Measurements from ENCODE around the gene SUMO2. TPM values are rescaled to one million over a fixed set of nuclear protein-coding genes. Genes with fewer than 3 reads are reported as not detected.

Gene SUMO2
- total and polyA plus RNA-seq, 2 of the 13 experiments (the other 11 are each of a cell fraction or from before 2014, with no cell fraction given), result 337 to 553 TPM

DNA sequence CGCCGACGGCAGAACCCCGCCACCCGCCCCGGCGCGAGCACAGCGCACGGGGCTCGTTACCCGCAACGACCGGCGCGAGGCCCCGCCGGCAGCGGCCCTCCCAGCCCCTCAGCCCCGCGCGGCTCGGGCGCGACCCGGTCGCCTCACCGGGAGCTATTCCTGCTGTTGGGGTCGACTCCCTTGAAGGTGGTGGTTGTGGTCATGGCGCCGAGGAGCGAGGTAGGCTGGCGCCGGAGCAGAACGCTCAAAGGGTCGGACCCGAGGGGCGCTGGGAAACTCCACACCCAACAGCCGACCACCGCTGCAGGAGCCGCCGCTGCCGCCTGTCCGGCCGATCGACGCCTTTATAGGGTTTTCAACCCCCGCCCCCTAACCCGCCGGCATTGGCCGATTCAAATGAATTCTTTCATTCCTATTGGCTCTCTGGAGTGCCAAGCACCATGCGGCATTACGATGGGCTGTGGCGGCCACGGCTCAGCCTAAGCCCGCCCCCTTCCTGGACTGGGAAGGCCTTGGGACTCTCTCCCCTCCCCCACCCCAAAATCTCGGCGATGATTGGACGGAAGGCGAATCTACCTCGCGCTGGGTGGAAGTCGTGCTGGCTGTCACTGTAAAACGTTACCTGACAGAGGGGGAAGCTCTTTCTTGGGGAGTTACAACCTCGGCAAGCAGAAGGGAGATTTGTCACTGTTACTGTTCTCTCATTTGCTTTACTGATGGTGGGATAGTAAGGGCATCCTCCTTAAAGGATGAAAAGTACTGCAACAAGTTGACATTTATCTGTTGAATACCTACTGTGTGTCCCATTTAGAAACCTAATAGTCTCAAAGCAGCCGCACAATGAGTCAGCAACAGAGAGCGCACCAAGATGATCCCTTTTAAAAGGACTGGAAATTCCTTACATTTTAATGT is 28.3 kb downstream of the SUMO2 start, which contains the start of gene JPT1 (continued):
- TF ChIP-seq, protein P1, sequence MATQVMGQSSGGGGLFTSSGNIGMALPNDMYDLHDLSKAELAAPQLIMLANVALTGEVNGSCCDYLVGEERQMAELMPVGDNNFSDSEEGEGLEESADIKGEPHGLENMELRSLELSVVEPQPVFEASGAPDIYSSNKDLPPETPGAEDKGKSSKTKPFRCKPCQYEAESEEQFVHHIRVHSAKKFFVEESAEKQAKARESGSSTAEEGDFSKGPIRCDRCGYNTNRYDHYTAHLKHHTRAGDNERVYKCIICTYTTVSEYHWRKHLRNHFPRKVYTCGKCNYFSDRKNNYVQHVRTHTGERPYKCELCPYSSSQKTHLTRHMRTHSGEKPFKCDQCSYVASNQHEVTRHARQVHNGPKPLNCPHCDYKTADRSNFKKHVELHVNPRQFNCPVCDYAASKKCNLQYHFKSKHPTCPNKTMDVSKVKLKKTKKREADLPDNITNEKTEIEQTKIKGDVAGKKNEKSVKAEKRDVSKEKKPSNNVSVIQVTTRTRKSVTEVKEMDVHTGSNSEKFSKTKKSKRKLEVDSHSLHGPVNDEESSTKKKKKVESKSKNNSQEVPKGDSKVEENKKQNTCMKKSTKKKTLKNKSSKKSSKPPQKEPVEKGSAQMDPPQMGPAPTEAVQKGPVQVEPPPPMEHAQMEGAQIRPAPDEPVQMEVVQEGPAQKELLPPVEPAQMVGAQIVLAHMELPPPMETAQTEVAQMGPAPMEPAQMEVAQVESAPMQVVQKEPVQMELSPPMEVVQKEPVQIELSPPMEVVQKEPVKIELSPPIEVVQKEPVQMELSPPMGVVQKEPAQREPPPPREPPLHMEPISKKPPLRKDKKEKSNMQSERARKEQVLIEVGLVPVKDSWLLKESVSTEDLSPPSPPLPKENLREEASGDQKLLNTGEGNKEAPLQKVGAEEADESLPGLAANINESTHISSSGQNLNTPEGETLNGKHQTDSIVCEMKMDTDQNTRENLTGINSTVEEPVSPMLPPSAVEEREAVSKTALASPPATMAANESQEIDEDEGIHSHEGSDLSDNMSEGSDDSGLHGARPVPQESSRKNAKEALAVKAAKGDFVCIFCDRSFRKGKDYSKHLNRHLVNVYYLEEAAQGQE (IDR thresholded peaks at IDR 0.05; ENCODE audit: borderline replicate concordance in 1 of 2, low read depth in 1 of 2, low read length in 2 of 2), result peak in 1 of 2 experiments; percentile 75; a peak in 1 of 4 replicates
- 0 out of 2 replicates have a peak, but pooled peaks have one; percentile 55 for TF ChIP-seq CC2D1A (CRISPR knock-in tag; IDR thresholded peaks at IDR 0.05)
- peak; percentile 96 for TF ChIP-seq ZNF451 (CRISPR knock-in tag; IDR thresholded peaks at IDR 0.05)
- peak; percentile 65; the same call in 1 of the 2 replicates for TF ChIP-seq PAXIP1 (CRISPR knock-in tag; conservative IDR thresholded peaks at IDR 0.05)
- TF ChIP-seq ZNF468 (CRISPR knock-in tag; IDR thresholded peaks at IDR 0.05), result 0 out of 2 replicates have a peak, but pooled peaks have one; percentile 76
- peak; percentile 30; the same call in 1 of the 2 replicates for TF ChIP-seq BHLHE40 (IDR thresholded peaks at IDR 0.05; ENCODE audit: low read length)
- peak; percentile 42; the same call in 1 of the 2 replicates for TF ChIP-seq BCL6 (CRISPR knock-in tag; IDR thresholded peaks at IDR 0.05)
- TF ChIP-seq, protein P2, sequence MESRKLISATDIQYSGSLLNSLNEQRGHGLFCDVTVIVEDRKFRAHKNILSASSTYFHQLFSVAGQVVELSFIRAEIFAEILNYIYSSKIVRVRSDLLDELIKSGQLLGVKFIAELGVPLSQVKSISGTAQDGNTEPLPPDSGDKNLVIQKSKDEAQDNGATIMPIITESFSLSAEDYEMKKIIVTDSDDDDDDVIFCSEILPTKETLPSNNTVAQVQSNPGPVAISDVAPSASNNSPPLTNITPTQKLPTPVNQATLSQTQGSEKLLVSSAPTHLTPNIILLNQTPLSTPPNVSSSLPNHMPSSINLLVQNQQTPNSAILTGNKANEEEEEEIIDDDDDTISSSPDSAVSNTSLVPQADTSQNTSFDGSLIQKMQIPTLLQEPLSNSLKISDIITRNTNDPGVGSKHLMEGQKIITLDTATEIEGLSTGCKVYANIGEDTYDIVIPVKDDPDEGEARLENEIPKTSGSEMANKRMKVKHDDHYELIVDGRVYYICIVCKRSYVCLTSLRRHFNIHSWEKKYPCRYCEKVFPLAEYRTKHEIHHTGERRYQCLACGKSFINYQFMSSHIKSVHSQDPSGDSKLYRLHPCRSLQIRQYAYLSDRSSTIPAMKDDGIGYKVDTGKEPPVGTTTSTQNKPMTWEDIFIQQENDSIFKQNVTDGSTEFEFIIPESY (CRISPR knock-in tag; IDR thresholded peaks at IDR 0.05), result 0 out of 2 replicates have a peak, but pooled peaks have one; percentile 1
- no peak for TF ChIP-seq EHMT2 (IDR thresholded peaks at IDR 0.05; ENCODE audit: borderline replicate concordance, low read depth, low read length)
- no peak for TF ChIP-seq ZNF713 (CRISPR knock-in tag; IDR thresholded peaks at IDR 0.05)
- TF ChIP-seq ATRX (CRISPR knock-in tag; IDR thresholded peaks at IDR 0.05; ENCODE audit: borderline replicate concordance), result no peak
- TF ChIP-seq, protein P3, sequence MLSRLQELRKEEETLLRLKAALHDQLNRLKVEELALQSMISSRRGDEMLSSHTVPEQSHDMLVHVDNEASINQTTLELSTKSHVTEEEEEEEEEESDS (CRISPR knock-in tag; IDR thresholded peaks at IDR 0.05; ENCODE audit: borderline replicate concordance), result no peak
- TF ChIP-seq TP53 (CRISPR knock-in tag; conservative IDR thresholded peaks at IDR 0.05), result no peak
- no peak for TF ChIP-seq ZFP36L2 (CRISPR knock-in tag; IDR thresholded peaks at IDR 0.05)
- no peak for TF ChIP-seq ZNF773 (CRISPR knock-in tag; IDR thresholded peaks at IDR 0.05; ENCODE audit: borderline replicate concordance)
- no peak for TF ChIP-seq ZZZ3 (CRISPR knock-in tag; IDR thresholded peaks at IDR 0.05; ENCODE audit: borderline replicate concordance)
- TF ChIP-seq ZKSCAN5 (CRISPR knock-in tag; IDR thresholded peaks at IDR 0.05), result no peak
- TF ChIP-seq YY1 (IDR thresholded peaks at IDR 0.05; ENCODE audit: insufficient read depth, insufficient replicate concordance, low read depth, low read length), result peak; percentile 82

Data from HepG2 (cell line).